Neural cell (in vitro differentiated cells): ENCODE data around the gene NHS.

Experiments used
- EP300 ChIP-seq: fragments of 450-650 bp; conservative IDR thresholded peaks from 2 replicates; pipeline ENCODE4 v1.6.1; 2014; ENCODE audit warnings: antibody characterized with exemption, mild to moderate bottlenecking, moderate library complexity; ENCODE audit not compliant: poor library complexity, severe bottlenecking
- EZH2 ChIP-seq: fragments of 200-600, 300-800 bp; shearing (Covaris generic), sonication (generic); IDR thresholded peaks from 2 replicates; pipeline ENCODE4 v1.6.1; 2014; ENCODE audit warnings: antibody characterized with exemption, low read length, borderline replicate concordance, mild to moderate bottlenecking; ENCODE audit not compliant: insufficient read depth, poor library complexity, severe bottlenecking
- POLR2AphosphoS5 ChIP-seq: IDR thresholded peaks from 2 replicates; pipeline ENCODE4 v1.6.1; 2012
- TAF1 ChIP-seq: IDR thresholded peaks from 2 replicates; pipeline ENCODE4 v1.6.1; 2012; ENCODE audit warnings: low read depth
- TF ChIP-seq, protein P1 (sequence below): IDR thresholded peaks from 2 replicates; pipeline ENCODE4 v1.6.1; 2012; ENCODE audit warnings: borderline replicate concordance
- TF ChIP-seq, protein P2 (sequence below): fragments of 450-650 bp; IDR thresholded peaks from 2 replicates; pipeline ENCODE4 v1.5.1; 2014; ENCODE audit warnings: antibody characterized with exemption, mild to moderate bottlenecking, moderate library complexity; ENCODE audit not compliant: poor library complexity, severe bottlenecking

GRCh38 chrX:17596546-17597205, 221.7 kb downstream of the NHS start:
- TF ChIP-seq, protein P1, sequence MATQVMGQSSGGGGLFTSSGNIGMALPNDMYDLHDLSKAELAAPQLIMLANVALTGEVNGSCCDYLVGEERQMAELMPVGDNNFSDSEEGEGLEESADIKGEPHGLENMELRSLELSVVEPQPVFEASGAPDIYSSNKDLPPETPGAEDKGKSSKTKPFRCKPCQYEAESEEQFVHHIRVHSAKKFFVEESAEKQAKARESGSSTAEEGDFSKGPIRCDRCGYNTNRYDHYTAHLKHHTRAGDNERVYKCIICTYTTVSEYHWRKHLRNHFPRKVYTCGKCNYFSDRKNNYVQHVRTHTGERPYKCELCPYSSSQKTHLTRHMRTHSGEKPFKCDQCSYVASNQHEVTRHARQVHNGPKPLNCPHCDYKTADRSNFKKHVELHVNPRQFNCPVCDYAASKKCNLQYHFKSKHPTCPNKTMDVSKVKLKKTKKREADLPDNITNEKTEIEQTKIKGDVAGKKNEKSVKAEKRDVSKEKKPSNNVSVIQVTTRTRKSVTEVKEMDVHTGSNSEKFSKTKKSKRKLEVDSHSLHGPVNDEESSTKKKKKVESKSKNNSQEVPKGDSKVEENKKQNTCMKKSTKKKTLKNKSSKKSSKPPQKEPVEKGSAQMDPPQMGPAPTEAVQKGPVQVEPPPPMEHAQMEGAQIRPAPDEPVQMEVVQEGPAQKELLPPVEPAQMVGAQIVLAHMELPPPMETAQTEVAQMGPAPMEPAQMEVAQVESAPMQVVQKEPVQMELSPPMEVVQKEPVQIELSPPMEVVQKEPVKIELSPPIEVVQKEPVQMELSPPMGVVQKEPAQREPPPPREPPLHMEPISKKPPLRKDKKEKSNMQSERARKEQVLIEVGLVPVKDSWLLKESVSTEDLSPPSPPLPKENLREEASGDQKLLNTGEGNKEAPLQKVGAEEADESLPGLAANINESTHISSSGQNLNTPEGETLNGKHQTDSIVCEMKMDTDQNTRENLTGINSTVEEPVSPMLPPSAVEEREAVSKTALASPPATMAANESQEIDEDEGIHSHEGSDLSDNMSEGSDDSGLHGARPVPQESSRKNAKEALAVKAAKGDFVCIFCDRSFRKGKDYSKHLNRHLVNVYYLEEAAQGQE = no peak
- no peak for TF ChIP-seq TAF1
- no peak for TF ChIP-seq POLR2AphosphoS5
- TF ChIP-seq, protein P2, sequence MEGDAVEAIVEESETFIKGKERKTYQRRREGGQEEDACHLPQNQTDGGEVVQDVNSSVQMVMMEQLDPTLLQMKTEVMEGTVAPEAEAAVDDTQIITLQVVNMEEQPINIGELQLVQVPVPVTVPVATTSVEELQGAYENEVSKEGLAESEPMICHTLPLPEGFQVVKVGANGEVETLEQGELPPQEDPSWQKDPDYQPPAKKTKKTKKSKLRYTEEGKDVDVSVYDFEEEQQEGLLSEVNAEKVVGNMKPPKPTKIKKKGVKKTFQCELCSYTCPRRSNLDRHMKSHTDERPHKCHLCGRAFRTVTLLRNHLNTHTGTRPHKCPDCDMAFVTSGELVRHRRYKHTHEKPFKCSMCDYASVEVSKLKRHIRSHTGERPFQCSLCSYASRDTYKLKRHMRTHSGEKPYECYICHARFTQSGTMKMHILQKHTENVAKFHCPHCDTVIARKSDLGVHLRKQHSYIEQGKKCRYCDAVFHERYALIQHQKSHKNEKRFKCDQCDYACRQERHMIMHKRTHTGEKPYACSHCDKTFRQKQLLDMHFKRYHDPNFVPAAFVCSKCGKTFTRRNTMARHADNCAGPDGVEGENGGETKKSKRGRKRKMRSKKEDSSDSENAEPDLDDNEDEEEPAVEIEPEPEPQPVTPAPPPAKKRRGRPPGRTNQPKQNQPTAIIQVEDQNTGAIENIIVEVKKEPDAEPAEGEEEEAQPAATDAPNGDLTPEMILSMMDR = no peak
- TF ChIP-seq EZH2 = no peak
- no peak for TF ChIP-seq EP300
